Measurements from ENCODE around the gene OSBPL3.

GRCh38 chr7:24764011-24764410, 216.0 kb downstream of the OSBPL3 start:
- TF ChIP-seq SIN3A (IDR thresholded peaks at IDR 0.05; ENCODE audit: low read depth) (no peak), CTCF (IDR thresholded peaks at IDR 0.05 in 2 of 3, conservative IDR thresholded peaks at IDR 0.05 in 1 of 3; ENCODE audit: borderline replicate concordance in 1 of 3, insufficient read depth in 1 of 3, low read depth in 2 of 3, low read length in 2 of 3) (no peak), YY1 (IDR thresholded peaks at IDR 0.05; ENCODE audit: extremely low read depth, insufficient replicate concordance, low read depth, low read length) (no peak), EZH2 (IDR thresholded peaks at IDR 0.05) (no peak), POLR2A (IDR thresholded peaks at IDR 0.05; ENCODE audit: borderline replicate concordance, extremely low read depth, insufficient read depth, insufficient read length) (no peak), EZH2phosphoT487 (IDR thresholded peaks at IDR 0.05; ENCODE audit: borderline replicate concordance) (no peak), EGR1 (IDR thresholded peaks at IDR 0.05; ENCODE audit: low read depth) (no peak), POLR2AphosphoS5 (IDR thresholded peaks at IDR 0.05; ENCODE audit: low read depth, low read length) (no peak), CBX3 (IDR thresholded peaks at IDR 0.05; ENCODE audit: low read depth) (no peak), ZNF274 (IDR thresholded peaks at IDR 0.05; ENCODE audit: low read depth, low read length) (no peak)
- TF ChIP-seq, protein P1, sequence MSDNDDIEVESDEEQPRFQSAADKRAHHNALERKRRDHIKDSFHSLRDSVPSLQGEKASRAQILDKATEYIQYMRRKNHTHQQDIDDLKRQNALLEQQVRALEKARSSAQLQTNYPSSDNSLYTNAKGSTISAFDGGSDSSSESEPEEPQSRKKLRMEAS (IDR thresholded peaks at IDR 0.05): no peak
- TF ChIP-seq, protein P2, sequence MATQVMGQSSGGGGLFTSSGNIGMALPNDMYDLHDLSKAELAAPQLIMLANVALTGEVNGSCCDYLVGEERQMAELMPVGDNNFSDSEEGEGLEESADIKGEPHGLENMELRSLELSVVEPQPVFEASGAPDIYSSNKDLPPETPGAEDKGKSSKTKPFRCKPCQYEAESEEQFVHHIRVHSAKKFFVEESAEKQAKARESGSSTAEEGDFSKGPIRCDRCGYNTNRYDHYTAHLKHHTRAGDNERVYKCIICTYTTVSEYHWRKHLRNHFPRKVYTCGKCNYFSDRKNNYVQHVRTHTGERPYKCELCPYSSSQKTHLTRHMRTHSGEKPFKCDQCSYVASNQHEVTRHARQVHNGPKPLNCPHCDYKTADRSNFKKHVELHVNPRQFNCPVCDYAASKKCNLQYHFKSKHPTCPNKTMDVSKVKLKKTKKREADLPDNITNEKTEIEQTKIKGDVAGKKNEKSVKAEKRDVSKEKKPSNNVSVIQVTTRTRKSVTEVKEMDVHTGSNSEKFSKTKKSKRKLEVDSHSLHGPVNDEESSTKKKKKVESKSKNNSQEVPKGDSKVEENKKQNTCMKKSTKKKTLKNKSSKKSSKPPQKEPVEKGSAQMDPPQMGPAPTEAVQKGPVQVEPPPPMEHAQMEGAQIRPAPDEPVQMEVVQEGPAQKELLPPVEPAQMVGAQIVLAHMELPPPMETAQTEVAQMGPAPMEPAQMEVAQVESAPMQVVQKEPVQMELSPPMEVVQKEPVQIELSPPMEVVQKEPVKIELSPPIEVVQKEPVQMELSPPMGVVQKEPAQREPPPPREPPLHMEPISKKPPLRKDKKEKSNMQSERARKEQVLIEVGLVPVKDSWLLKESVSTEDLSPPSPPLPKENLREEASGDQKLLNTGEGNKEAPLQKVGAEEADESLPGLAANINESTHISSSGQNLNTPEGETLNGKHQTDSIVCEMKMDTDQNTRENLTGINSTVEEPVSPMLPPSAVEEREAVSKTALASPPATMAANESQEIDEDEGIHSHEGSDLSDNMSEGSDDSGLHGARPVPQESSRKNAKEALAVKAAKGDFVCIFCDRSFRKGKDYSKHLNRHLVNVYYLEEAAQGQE (IDR thresholded peaks at IDR 0.05; ENCODE audit: low read depth): no peak

Data from HCT116 (cell line).